HepG2 (cell line): Measurements from ENCODE around the gene ACD. TPM values are rescaled to one million over a fixed set of nuclear protein-coding genes. Genes with fewer than 3 reads are reported as not detected.

Experiments
- ARNT2 ChIP-seq: sonication (generic); formaldehyde crosslinking; IDR thresholded peaks from 2 replicates; pipeline ENCODE4 v1.8.0; 2022; ENCODE audit warnings: mild to moderate bottlenecking, low read depth, missing genetic modification reagents, moderate library complexity
- CEBPG ChIP-seq: IDR thresholded peaks from 2 replicates; pipeline ENCODE4 v1.6.1; 2016
- FOSL2 ChIP-seq: sonication (generic); formaldehyde crosslinking; IDR thresholded peaks from 2 replicates; pipeline ENCODE4 v1.4.0; 2020; ENCODE audit warnings: missing genetic modification reagents
- FOXM1 ChIP-seq: sonication (generic); formaldehyde crosslinking; IDR thresholded peaks from 2 replicates; pipeline ENCODE4 v1.5.0; 2020; ENCODE audit warnings: missing genetic modification reagents
- GLMP ChIP-seq: sonication (generic); formaldehyde crosslinking; IDR thresholded peaks from 2 replicates; pipeline ENCODE4 v1.9.0; 2021; ENCODE audit warnings: missing genetic modification reagents, mild to moderate bottlenecking, borderline replicate concordance
- HNRNPL ChIP-seq: fragments of 200-400 bp; formaldehyde crosslinking; IDR thresholded peaks from 2 replicates; pipeline ENCODE4 v1.6.1; 2017; ENCODE audit warnings: mild to moderate bottlenecking, low read depth, low read length
- PHF5A ChIP-seq: IDR thresholded peaks from one replicate; pipeline ENCODE4 v1.6.1; 2018; ENCODE audit warnings: low read depth, missing genetic modification reagents; ENCODE audit not compliant: unreplicated experiment
- RAD21 ChIP-seq: fragments of 450-650 bp; formaldehyde crosslinking; IDR thresholded peaks from 2 replicates; pipeline ENCODE4 v1.5.0; 2020; ENCODE audit warnings: mild to moderate bottlenecking
- SAP130 ChIP-seq: IDR thresholded peaks from 2 replicates; pipeline ENCODE4 v1.6.1; 2016; ENCODE audit warnings: low read depth
- SMC3 ChIP-seq: IDR thresholded peaks from 2 replicates; pipeline ENCODE4 v1.6.1; 2011; ENCODE audit warnings: low read length, improper control_type of control experiment
- SP1 ChIP-seq, 2 experiments: fragments of 450-650 bp in 1 of 2; sonication (generic) in 1 of 2; formaldehyde crosslinking in 1 of 2; IDR thresholded peaks; 2 replicates each; pipeline versions ENCODE4 v1.4.0 to v1.6.1; 2016 to 2020; ENCODE audit warnings: missing genetic modification reagents in 1 of 2
- SSRP1 ChIP-seq: IDR thresholded peaks from 2 replicates; pipeline ENCODE4 v1.6.1; 2016; ENCODE audit warnings: control low read depth
- TFAP4 ChIP-seq: sonication (generic); IDR thresholded peaks from 2 replicates; pipeline ENCODE4 v1.6.1; 2016; ENCODE audit warnings: low read depth, borderline replicate concordance
- TFDP1 ChIP-seq: IDR thresholded peaks from 2 replicates; pipeline ENCODE4 v1.6.1; 2016; ENCODE audit warnings: missing compliant biosample characterization, missing genetic modification reagents, borderline replicate concordance
- ZFP36L2 ChIP-seq: sonication (generic); formaldehyde crosslinking; IDR thresholded peaks from 2 replicates; pipeline ENCODE4 v1.4.0; 2020; ENCODE audit warnings: missing genetic modification reagents
- ZFP37 ChIP-seq: sonication (generic); formaldehyde crosslinking; IDR thresholded peaks from 2 replicates; pipeline ENCODE4 v1.4.0; 2020; ENCODE audit warnings: missing genetic modification reagents, borderline replicate concordance
- ZFP90 ChIP-seq: sonication (generic); formaldehyde crosslinking; IDR thresholded peaks from 2 replicates; pipeline ENCODE4 v1.8.0; 2022; ENCODE audit warnings: missing genetic modification reagents, mild to moderate bottlenecking, inconsistent platforms, borderline replicate concordance
- ZGPAT ChIP-seq: IDR thresholded peaks from 2 replicates; pipeline ENCODE4 v1.6.1; 2016; ENCODE audit warnings: mild to moderate bottlenecking
- ZMYM4 ChIP-seq: sonication (generic); formaldehyde crosslinking; IDR thresholded peaks from 2 replicates; pipeline ENCODE4 v1.8.1; 2023; ENCODE audit warnings: mild to moderate bottlenecking, missing genetic modification reagents
- ZNF207 ChIP-seq: fragments of 450-650 bp; IDR thresholded peaks from 2 replicates; pipeline ENCODE4 v1.6.1; 2016; ENCODE audit warnings: antibody characterized with exemption, borderline replicate concordance
- ZNF263 ChIP-seq: sonication (generic); formaldehyde crosslinking; IDR thresholded peaks from 2 replicates; pipeline ENCODE4 v1.4.0; 2020; ENCODE audit warnings: missing genetic modification reagents
- ZNF326 ChIP-seq: sonication (generic); formaldehyde crosslinking; IDR thresholded peaks from 2 replicates; pipeline ENCODE4 v1.4.0; 2020; ENCODE audit warnings: missing genetic modification reagents, borderline replicate concordance
- ZNF343 ChIP-seq: sonication (generic); formaldehyde crosslinking; IDR thresholded peaks from 2 replicates; pipeline ENCODE4 v1.4.0; 2020; ENCODE audit warnings: mild to moderate bottlenecking, missing genetic modification reagents
- ZNF777 ChIP-seq: sonication (generic); formaldehyde crosslinking; IDR thresholded peaks from 2 replicates; pipeline ENCODE4 v1.4.0; 2020; ENCODE audit warnings: missing genetic modification reagents
- polyA plus RNA-seq, 8 experiments: library from polyadenylated mRNA; depleted of rRNA in 3 of 8; stranded (reverse) in 7 of 8; unstranded in 1 of 8; fragments of >200 nt; fragmentation: Illumina TruSeq in 4 of 8; extraction: Trizol in 4 of 8; gene quantifications; 2 replicates each; pipeline versions ENCODE4 v1.2.1 to v1.2.3, GENCODE V29; 2011 to 2016; ENCODE audit warnings: low read depth in 4 of 8, missing spikeins in 1 of 8, mixed read lengths in 1 of 8; ENCODE audit not compliant: insufficient read depth in 1 of 8
- total RNA-seq, 5 experiments: library from RNA; depleted of rRNA; stranded (reverse); fragments of >200 nt; fragmentation: Illumina TruSeq; extraction: Trizol; gene quantifications; 2 replicates each; pipeline ENCODE4 v1.2.3, GENCODE V29; 2016; ENCODE audit warnings: low read depth in 1 of 5

The ACD gene
- total and polyA plus RNA-seq, 2 of the 13 experiments (the other 11 are each of a cell fraction or from before 2014, with no cell fraction given), result 32.6 to 38.3 TPM

- 0 out of 2 replicates have a peak, but pooled peaks have one; percentile 36 for TF ChIP-seq FOSL2 (CRISPR knock-in tag)
- TF ChIP-seq ZNF777 (CRISPR knock-in tag), result peak; percentile 50; the same call in 1 of the 2 replicates
- TF ChIP-seq FOXM1 (CRISPR knock-in tag), result no peak
- TF ChIP-seq ZNF207, result no peak
- TF ChIP-seq ZGPAT (CRISPR knock-in tag), result peak; percentile 78; the same call in 1 of the 2 replicates
- TF ChIP-seq SMC3, result peak; percentile 96
- no peak for TF ChIP-seq GLMP (CRISPR knock-in tag)
- TF ChIP-seq SAP130 (CRISPR knock-in tag), result peak; percentile 95
- TF ChIP-seq ARNT2 (CRISPR knock-in tag), result peak; percentile 86
- TF ChIP-seq RAD21, result peak; percentile 98
- no peak for TF ChIP-seq ZNF326 (CRISPR knock-in tag)
- peak; percentile 48 for TF ChIP-seq TFDP1 (CRISPR knock-in tag)
- peak; percentile 80 for TF ChIP-seq ZNF263
- TF ChIP-seq HNRNPL, result peak; percentile 97
- peak; percentile 46; the same call in 1 of the 2 replicates for TF ChIP-seq ZNF343 (CRISPR knock-in tag)
- peak; percentile 73; the same call in 1 of the 2 replicates for TF ChIP-seq ZFP90
- 0 out of 2 replicates have a peak, but pooled peaks have one; percentile 65 for TF ChIP-seq SSRP1
- no peak for TF ChIP-seq PHF5A
- TF ChIP-seq ZFP37 (CRISPR knock-in tag), result peak; percentile 84; the same call in 1 of the 2 replicates
- TF ChIP-seq TFAP4, result peak; percentile 55; the same call in 1 of the 2 replicates
- peak; percentile 71; the same call in 1 of the 2 replicates for TF ChIP-seq ZMYM4 (CRISPR knock-in tag)
- no peak for TF ChIP-seq SP1 (IDR thresholded peaks at IDR 0.05)
- peak; percentile 49; the same call in 1 of the 2 replicates for TF ChIP-seq SP1 (CRISPR knock-in tag; IDR thresholded peaks at IDR 0.05)
- peak; percentile 60 for TF ChIP-seq CEBPG (CRISPR knock-in tag)
- no peak for TF ChIP-seq ZFP36L2
These were observed 7.9 kb upstream of the ACD start (continued) for GRCh38 chr16:67667817-67668494.
